GM21723 (cell line): ENCODE results near the gene YEATS2.
A peak's percentile ranks its signal among the peaks of the same experiment; 100 is the strongest.

Experiments
- ATAC-seq: cut with Tn5 transposase; IDR thresholded peaks from one replicate; pipeline ENCODE4 v1.9.1; 2021; ENCODE audit warnings: mild to moderate bottlenecking, moderate library complexity; ENCODE audit not compliant: unreplicated experiment

YEATS2 gene

DNA sequence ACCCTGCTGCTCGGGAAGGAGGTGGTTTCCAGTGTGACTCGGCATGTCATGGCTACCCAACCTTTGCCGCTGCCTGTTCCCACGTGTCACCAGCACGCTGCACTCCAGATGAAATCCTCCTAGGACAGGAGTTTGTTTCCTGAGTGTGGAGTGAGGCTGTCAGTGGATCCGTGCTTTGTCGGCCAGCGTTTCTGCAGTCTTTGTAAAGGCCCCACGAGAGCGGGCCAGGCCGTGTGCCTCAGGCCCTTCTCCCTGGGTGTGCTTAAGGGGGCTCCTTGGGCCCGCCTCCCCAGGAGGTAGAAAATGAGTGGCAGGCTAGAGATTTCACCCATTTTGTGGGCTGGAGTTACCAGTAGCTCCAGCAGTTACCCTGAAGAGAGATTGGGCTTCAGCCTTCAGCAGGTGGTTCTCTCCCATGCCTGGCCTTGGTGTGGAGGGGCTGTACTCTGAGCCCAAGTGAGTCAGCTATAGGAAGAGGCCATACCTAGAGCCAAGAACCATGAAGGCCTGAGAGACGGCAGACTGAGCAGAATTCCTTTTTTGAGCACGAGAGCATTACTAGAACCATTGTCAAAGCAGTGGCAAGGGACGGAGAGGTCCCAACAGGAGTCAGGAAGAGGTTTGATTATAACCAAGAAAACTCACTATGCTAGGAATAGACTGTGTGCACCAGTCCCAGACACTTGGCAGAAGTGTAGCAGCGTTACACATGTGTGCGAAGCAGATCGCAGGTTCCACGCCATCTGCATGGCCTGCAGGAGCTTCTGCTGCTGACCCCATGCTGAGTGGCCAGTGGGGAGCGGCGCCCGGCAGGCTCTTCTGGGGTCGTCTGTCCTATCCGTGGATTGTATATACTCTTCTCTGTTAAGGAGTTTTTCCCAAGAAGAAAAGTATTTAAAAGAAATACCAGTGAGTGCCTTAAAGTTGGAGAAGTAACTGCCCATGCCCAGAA, 113.3 kb downstream of the YEATS2 start:
- no peak for ATAC-seq

DNA sequence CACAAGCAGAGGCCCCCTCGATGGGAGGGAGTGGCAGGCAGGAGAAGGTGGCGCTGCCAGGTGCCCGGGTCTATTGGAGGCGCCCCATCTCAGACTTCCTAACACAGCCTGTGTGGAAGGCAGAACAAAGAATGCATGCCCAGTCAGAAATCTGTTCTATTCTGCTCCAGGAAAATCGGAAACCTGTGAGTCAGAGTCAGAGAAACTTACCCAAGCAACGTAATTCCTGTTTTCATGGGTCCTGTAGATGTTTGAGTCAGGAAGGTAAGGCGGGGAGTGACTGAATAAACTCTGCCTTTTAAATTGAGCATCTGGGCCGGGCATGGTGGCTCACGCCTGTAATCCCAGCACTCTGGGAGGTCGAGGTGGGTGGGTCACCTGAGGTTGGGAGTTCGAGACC, 114.0 kb downstream of the YEATS2 start:
- ATAC-seq = no peak

DNA sequence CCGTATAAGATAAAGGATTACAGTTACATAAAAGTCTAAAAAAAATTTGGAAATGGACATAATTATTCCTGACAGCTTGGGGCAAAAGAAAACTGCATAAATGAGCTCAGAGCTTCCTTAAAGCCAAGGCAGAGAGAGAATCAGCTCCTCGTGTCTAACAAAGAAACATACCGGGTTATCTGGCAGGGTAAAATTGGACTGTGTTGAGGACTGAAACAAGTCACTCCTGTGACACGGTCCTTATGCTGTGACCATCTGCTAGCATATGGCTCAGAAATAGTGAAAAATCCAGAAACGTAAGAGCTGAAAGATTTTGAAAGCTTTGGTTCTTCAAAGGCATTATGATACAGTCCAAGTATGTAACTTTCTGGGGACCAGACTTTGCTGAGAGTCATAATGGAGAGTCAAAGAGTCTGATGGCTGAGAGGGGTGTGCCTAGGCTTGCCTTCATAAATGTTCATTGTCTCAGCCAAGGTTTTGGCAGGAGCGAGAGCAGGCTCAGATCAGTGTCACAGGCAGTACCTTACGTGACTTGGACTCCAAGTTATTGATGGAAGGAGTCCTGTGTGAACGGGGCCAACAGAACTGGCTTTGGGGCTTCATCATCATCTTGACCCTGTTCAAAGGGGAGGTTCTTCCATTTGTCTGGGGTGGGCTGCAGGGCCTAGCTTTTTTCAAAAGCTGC, 115.3 kb downstream of the YEATS2 start:
- ATAC-seq = no peak

DNA sequence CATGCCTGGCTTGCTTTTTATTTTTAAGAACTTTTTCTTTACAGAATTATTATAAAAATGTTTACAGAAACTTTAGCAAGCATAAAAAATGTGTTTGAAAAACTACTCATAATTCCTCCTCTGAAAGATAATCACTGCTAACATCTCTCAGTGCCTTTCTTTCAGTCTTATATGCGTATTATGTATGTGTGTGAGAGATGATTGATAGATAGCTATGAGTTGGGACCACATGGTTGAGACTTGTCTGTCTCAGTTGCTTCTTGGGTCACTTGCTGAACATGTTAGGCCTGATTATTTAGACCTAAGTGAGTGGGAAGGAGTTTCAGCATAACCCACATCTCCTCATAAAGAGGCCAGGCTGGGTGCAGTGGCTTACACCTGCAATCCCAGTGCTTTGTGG, 116.6 kb downstream of the YEATS2 start:
- ATAC-seq = no peak

DNA sequence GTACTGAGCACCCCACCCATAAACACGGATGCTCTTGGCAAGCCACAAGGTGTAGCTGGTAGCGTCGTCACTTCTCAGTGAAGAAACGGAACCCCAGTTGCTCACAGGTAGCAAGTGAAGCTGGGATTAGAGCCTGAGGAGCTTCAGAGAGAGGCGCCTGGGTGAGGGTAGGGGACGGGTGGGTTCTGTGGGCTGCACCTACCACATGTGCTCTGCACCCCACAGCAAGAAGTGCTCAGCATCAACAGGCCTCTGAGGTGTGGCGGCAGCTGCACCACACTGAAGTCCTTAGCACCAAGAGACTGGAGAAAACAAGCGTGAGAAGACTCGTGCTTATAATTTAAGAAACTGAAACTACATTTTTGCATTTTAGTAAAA, 118.0 kb downstream of the YEATS2 start:
- ATAC-seq = no peak

DNA sequence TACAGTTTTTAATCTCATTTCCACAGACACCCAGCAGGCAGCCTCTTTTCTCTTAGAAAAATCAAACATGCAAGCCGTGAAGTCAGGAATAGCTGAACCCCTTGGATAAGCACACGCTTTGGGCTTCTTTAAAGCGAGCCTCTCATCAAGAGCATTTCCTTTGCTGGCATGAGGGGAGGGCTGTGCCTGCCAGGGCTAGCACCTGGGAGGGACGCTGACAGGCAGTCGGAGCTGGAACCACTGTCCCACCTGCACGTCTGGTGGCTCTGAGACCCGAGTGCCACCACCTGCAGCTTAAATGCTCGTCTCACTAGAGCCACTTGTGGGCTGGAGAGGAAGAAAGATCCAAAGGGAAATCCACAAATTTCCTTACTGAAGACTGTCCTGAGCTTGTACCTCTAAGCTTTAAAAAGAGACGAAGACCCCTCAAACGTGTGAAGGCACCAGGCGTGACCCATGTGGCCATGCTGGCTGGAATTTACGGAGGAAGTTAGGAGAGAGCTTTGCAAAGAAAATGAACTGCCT, 118.4 kb downstream of the YEATS2 start:
- no peak for ATAC-seq

DNA sequence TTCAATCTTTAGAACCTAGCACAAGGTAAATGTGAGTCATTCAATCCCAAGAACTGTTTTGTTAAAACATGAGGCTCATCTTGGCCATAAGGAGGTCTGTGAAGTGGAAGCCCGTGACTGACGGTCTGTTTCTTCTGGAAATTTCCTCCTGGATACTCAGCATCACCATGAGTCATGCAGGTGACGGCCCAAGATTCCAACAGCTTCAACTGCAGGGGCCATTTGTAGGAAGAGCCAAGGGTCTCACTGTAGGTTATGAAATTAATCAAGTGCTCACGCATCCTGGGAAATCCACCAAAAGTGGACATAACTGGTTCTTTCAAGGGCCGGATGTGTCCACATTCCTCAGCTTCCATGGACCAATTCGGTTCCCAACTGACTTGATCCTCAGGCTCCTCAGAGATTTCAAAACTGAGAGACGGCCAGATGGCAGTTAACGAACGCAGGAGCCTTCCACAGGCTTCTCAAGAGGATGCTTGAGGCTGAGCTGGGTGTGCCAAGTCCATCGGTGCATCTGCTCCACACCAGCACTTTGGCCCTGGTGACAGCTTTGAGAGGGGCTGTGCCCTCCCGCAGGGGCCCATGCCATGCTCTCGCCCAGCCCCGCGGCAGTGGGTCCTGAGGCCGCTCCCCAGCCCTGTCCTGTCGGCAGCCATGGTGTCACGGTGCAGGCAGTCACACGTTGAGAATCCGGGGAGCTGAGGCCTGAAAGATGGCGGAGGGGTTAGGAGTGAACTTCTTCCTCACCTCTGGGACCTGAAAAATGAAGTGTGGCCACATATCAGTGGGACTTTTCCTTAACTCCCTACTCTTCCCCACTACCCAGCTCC, 119.3 kb downstream of the YEATS2 start:
- ATAC-seq = no peak

DNA sequence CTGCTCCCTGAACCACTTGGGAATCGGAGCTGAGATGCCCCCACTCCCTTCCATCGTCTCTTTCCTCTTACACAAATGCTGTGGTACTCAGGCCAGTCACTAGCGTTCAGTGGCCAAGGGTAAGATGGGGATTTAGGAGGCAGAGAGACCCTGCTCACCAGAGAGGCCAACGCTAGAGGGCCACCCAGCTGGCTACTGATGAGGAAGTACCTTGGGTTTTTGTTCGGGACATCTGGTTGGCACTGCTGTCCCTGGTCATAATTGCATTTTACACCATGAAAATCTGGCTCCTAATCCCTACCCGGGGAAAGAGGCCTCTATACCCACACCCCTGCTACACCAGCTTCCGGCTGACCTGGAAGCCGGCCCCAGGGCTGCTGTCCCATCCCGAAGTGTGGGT, 120.0 kb downstream of the YEATS2 start:
- ATAC-seq = no peak

DNA sequence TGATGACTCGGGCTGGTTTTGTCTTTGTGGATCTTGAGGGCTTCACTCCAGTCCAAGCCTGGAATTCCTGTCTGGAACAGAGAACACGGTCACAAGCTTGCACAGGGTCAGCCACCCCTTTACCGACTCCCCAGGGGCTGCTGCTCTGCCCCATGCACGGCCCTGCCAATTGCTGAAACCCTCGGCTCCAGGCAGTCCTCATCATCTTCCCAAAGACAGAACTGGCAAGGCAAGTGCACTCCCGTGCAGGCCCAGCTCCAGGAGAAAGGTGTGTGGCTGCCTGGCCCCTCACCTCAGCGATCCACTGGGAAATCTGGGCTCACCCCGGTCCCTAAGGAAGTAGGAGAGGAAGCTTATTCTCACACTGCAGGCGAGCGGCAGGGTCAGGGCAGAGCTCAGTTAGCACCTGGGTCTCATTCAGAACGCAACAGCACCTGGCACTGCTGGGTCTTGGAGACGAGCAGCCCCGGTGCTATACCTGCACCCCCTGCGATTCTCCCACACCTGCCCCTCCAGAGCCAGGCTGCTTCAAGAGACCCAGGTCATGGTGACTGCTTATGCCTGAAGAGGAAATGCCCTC, 120.5 kb downstream of the YEATS2 start:
- no peak for ATAC-seq

DNA sequence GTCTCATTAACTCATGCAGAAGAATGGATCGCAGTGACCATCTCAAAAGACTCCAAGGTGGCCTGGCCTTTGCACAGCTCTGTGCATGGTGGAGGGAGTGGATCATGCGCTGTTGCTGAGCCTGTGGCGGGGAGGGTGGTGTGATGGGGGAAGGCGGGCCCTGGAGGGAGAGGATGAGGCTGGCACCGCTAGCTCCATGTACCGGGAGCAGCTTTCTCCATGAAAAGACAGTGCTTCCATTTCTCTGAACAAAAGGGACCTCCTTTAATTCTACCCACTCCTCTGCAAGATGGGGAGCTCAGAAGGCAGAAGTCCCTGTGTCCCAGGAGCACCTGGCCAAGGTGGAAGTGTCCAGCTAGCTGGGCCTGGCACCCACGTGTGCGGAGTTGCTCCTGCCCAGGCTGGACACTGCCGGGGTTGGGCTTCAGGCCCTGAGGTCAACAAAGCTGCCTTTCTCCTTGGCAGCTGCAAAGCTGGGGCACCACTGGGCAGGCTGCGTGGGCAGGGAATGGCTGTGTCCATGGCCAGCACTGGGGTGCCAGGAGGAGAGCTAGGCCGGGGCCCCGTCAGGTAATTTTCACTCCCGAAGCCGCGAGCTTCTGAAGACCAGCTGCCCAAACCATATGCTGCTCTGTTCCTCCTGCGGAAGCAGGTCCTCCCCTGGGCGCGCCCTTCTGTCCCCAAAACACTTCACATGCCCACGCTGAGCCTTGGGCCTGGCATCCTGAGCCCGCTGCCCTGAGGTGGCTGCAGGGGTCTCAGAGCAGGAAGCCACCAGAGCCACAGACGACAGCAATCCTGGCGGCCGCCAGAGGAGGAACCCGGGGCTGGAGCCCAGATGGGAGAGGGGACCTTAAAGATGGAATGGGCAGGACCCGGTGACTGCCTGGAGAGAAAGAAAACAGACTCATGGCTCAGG, 121.4 kb downstream of the YEATS2 start:
- ATAC-seq = no peak

DNA sequence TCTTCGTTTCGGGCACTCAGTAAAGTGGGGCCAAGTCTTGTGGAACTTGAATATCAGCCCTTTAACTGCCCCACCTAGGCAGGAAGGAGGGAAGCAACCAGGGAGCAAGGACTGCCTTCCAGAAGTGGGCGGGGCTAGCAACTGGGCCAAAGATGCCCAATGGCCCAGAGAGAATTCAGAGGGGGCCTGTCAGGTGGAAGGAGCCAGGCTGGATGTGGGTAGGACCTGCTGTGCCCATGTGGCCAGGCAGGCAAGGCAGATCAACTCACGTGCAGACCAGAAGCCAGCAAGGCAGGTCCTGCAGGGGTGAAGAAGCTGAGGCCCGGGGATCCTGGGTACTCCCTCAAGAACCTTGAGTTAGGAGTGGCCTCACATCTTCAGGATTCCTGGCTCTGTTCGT, 122.2 kb downstream of the YEATS2 start:
- ATAC-seq = no peak

DNA sequence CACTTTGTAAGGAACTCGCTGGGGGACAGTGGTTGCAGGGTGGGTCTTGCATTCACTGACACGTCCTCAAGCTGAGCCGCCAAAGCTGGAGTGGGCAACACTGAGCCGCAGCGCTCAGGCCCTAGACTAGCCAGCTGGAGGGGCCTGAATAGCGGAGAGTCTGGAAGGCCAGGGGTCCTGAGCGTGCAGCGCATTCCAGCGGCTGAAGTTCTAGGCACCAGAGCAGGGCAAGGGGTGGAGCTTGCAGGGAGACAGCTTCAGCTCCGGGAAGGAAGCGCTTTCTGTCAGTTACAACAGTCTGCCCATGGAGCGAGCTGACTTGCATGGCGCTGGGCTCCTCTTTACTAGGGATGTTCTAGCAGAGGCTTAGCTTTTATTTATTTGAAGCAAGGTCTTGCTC, 125.0 kb downstream of the YEATS2 start:
- ATAC-seq = no peak

DNA sequence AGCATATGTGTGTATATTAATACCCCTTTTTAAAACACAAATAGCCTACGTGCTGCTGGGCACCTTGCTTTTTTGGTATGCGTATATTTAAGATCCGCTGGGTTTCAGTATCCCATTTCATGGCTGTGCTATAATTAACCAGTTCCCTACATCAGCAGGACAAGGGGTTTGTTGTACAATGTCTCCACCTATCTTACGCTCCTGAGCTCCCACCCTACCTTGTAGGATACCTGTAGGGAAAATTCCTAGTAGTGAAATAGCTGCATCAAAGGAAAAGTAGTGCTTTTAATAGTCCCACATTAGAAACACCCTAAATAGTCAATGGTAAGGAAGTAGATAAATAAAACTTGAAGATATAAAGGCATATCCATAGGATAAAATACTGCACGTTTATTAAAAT, 126.4 kb downstream of the YEATS2 start:
- ATAC-seq = no peak

DNA sequence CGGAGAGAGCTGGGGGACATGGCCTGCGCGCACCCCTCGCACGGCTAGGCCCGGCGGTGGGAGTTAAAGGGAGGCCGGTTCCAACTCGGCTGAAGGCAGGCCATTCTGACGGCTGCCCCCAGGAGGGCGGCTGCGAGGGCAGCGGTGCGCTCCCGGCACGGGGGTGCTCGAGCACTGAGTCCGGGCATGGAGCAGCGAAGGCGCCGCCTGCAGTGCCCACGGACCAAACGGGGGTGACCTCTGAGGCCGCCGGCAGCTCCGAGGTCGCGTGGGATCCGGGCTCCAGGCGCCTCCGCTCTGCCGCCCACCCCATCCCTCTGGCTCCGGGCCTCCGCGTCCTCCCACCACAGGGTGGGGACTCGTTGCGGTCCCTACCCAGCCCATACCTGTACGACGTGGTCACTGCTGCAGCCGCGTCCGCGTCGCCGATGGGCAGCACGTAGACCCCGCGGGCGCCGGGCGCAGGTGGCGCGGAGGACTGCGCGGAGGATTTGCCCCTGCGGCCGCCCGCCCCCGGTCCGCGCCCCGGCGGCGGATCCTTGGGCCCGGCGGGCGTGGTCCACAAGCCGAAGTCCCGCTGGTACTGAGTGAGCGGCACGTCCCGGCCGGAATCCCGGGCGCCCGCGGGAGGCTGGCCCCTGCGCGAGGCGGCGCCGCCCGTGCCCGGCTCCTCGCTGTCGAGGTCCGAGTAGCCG, 127.3 kb downstream of the YEATS2 start:
- peak; percentile 37 for ATAC-seq

DNA sequence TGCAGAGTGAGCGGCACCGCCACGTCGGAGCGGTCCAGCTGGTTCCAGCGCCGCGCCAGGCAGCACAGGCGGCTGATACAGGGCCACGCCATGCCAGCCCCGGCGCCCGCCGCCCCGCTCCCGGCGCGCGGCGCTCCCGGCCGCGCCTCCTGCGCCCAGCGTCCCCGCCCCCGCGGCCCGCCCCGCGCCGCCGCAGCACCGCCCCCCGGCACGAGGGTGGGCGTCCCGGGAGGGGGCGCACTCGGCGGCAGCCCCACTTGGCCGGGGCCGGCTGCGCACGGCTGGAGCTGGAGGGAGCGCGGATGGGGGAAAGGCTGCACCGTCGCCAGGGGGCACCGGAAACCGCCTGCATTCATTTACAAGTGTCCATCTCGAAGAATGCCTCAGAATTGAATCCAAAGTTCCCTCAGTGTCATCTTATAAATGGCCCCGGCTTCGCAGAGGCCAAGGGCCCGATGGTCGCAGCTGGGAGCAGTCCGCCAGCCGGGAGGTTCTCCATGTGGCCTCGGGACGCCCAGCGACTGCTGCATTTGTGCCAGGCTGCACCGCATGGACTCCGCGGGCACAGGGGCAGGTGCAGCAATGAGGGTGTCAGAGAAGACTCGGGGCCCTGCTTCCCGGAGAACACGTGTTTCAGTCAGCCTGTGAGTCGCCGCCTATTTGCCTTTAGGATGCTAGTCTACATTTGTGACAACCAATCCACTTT, 128.0 kb downstream of the YEATS2 start, which contains the start of gene MAP6D1:
Gene MAP6D1, minus strand, starts transcription at position 122 of the 706 bp plus-strand sequence. Its CDS starts 30 bp downstream, at position 92.
- peak; percentile 70 for ATAC-seq

DNA sequence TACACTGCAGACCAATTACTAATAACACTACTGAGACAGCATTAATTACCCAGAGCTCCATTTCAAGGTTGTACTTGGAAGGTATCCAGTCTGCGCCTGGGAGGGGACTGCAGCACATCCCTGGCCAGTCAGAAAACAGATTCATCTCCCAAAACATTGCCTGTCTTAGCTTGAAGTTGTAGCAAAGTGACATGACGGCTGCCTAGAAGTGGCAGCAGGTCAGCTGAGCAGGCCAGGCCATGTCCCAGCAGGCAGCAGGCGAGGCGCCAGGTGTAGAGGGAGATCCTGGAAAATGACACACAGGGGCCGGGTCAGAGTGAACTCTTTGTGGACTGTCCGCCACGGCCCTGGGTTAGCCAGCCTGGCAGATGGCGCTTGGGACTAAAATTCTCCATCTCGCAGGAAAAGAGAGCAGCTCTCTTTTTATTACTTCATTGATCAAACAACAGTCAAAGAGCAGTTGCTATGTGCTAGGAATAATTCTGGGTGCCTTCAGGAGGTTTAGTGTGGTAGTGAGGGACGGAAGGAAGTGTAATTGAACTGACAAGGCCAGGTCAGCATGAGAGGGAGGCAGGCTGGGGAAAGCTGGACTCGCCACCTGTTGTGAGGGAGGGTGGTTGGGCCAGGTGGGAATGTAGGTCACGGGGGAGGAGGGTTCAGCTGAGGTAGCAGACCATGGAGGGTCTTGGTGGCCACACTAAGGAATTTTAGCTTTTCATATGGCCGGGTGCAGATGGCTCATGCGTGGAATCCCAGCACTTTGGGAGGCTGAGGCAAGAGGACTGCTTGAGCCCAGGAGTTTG, 129.1 kb downstream of the YEATS2 start:
- ATAC-seq = no peak

DNA sequence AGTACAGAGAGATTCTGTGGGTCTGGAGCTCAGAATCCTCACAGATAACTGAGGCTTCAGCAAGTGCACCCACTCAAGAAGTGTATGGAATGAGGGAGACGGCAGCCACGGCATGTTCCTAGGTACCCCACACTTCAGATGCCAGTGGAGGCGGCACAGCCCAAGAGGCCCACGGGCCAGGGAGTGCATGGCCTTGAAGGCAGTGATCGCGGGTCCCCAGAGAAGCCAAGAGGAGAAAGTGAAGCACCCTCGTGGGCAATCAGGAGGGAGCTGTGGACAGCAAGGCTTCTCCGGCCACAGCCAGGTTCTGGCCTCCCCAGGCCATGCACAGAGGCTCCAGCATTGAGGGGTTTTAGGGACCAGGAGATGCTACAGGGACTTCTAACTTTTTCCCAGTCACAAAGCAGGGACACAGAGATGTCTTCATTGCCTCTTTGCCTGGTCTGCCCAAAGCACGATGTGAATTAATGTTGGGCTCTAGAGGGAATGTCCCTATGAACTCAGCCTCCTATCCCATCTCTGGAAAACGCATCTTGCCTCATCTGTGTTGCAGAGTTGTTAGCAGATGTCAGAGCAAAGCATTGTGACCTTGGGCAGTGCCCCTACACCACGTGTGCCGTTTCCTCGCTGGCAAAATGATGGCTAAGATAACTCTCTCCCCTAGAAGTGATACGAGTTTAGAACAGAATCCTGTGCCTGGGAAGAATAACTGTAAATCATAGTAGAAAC, 130.4 kb downstream of the YEATS2 start:
- no peak for ATAC-seq
